ENCODE results near the gene GRK6. TPM values are rescaled to one million over a fixed set of nuclear protein-coding genes. Genes with fewer than 3 reads are reported as not detected.

The GRK6 gene
- total RNA-seq, 2 experiments from 2014 or later = 113 to 115 TPM

Other genes starting within 250 kb of the GRK6 start
- gene RAB24, start 123.0 kb upstream of the GRK6 start, total RNA-seq = 10 to 100 TPM; 26.8 to 29.9 TPM
- gene PRELID1, start 122.9 kb upstream of the GRK6 start, total RNA-seq = 100 to 1,000 TPM; 311 to 315 TPM
- 10 to 100 TPM; 14.7 to 17.3 TPM for gene MXD3, start 114.8 kb upstream of the GRK6 start, total RNA-seq
- 10 to 100 TPM; 91.5 to 92.1 TPM for gene LMAN2, start 75.0 kb upstream of the GRK6 start, total RNA-seq
- 10 to 100 TPM; 38.9 to 41.2 TPM for gene RGS14, start 68.8 kb upstream of the GRK6 start, total RNA-seq
- not detected for gene SLC34A1, start 42.2 kb upstream of the GRK6 start, total RNA-seq
- gene PFN3, start 26.0 kb upstream of the GRK6 start, total RNA-seq = not detected
- gene F12, start 17.1 kb upstream of the GRK6 start, total RNA-seq = 1 to 10 TPM; 5.6 TPM
- gene PRR7, start 20.1 kb downstream of the GRK6 start, total RNA-seq = 10 to 100 TPM; 21.5 to 21.8 TPM
- gene DBN1, start 47.0 kb downstream of the GRK6 start, total RNA-seq = 100 to 1,000 TPM; 100 to 106 TPM
- gene PDLIM7, start 70.9 kb downstream of the GRK6 start, total RNA-seq = 10 to 100 TPM; 38.5 to 41.9 TPM
- gene DOK3, start 83.2 kb downstream of the GRK6 start, total RNA-seq = 1 to 10 TPM; 8.2 to 8.6 TPM
- 100 to 1,000 TPM; 211 to 220 TPM for gene DDX41, start 90.3 kb downstream of the GRK6 start, total RNA-seq
- 10 to 100 TPM; 47.2 to 52.9 TPM for gene FAM193B, start 127.9 kb downstream of the GRK6 start, total RNA-seq
- gene TMED9, start 165.5 kb downstream of the GRK6 start, total RNA-seq = 100 to 1,000 TPM; 102 to 103 TPM
- gene B4GALT7, start 173.5 kb downstream of the GRK6 start, total RNA-seq = 10 to 100 TPM; 20.0 to 21.0 TPM